Stimulated activated CD8-positive, alpha-beta memory T cell treated with anti-CD3 and anti-CD28 coated beads, Interleukin-15, amount 100 ng/mL, for 4 hours (primary cell): ENCODE results near the gene ITGA5.
A peak's percentile ranks its signal among the peaks of the same experiment; 100 is the strongest.

Source experiments
- DNase-seq, 2 donors: peaks; one replicate each; pipeline ENCODE4 v3.0.0-alpha.2; 2020; ENCODE audit warnings: low read depth in 2 of 2

The ITGA5 gene

DNA sequence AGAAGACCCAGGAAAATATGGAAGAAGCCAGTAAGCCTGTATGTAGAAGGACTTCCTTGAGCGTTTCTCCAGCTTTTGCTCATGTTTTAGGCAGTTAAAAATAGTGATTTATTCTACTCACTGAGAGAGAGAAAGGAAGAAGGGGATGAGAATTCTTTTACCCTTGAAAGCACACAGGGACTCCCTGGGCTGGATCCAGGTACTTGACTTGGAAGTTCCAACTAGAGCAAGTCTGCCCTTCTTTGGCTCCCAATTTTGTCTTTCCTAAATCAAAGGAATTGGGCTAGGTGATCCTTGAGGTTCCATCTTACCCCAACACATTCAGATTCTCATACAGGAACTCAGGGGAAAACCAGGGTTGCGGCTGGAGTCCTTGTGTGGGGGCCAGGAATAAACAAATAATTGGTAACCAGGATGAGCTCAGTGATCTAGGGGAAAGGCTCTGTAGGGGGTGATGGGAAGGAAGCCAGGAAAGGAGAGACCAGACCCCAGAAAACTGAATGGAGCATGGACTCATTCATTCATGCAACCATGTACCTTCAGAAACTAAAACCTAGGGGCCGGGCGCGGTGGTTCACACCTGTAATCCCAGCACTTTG lies 11.5 kb upstream of the ITGA5 start:
- DNase-seq, result no peak

DNA sequence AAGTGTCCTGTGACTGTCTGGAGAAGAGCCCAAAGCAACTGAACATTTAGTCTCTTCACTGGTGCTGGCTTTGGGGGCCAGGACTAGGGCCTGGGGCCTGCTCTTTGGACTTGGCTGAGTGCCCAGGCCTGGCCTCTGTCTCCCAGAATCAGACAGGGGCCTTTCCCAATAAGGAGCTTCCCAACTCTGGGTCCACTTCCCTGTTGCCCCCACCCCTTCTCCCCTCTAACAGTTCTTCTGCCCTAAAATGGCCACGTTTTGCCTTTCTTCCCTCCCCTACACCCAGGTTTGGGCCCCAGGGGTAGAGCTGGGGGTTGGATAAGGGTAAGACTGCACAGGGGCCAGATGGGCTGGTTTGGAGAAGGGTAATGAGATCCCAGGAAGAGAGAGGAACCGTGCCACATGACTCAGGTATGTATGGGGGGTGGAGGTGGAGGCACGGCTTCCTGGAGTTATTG lies 10.0 kb upstream of the ITGA5 start:
- no peak for DNase-seq

DNA sequence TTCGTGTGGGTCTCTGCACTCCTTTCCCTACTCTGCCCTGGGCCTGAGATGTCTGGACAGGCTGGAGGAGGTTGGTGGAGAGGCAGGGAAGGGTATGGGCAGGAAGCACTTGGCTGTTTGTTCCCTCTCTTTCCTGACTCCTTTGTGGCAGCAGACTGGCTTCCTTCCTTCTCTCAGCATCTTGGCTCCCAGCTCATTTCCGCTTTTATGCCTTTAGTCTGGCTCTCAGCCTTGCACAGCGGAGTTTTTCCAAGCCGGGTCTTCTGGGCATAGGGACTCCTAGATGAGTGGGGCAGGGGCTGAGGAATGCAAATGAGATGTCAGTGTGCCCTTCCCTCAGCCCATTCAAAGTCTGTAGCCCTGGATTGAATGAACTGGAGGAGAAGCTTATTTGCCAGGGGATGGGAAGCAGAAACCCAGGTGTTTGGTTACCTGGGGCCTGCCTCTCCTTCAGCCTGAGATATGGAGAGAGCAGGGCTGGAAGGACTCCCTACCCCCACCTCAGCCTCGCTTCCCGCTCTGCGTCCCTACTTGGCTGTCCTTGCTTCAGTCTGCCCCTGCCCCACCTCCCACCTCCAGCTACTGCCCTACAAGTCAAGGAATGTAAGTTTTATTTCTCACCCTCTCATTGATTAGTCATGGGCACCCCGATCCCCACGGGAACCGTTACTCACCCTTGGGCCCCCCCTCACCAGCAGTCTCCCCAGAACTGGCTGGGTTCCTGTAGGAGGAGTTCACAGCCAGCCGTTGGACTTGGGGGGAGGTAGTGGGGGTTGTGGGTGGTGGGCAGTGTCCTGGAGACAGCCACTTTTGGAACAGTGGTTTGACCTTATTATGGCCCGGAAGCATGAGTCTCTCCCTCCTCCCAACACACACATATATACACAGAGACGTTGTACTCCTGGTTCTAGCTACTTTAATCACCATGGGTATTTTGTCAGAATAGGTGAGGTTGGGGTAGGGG lies 9.3 kb upstream of the ITGA5 start:
- DNase-seq, result no peak

DNA sequence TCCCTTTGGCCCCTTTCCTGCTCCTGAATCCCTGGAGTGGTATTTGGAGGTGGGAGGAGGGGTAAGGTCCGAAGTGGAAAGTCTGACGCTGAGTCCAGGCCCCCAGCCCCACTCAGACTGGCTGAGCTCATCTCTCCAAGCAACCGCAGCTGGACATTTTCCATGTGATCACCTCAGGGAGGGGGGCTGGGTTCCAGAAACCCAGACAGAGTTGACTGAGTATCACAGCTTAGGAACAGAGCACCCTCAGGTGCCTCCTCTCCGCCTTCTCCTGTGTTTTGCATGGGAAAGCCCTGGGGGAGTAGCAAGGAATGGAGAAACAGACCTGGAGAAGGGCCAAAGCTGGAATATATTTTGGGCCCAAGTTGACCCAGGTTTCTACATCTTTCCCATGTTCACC lies 8.0 kb upstream of the ITGA5 start:
- no peak for DNase-seq

DNA sequence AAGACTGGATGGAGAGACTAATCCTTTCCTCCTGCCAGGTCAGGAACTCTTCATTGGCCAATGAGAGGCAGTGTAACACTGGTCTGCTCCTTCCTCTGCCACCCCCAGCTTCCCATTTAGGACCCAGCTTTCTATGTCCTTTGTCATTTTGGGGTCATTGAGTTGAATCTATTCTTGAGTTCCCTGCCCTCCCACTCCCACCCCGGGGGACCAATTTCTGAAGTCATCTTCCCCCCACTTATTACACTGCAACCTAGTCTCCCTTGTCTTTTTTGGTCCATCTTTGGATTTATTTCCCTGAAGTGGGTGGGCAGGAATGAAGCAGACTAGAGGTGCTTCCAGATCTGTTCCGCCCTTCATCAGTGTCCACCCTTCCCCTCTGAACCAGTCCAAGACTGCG lies 7.6 kb upstream of the ITGA5 start:
- no peak for DNase-seq

DNA sequence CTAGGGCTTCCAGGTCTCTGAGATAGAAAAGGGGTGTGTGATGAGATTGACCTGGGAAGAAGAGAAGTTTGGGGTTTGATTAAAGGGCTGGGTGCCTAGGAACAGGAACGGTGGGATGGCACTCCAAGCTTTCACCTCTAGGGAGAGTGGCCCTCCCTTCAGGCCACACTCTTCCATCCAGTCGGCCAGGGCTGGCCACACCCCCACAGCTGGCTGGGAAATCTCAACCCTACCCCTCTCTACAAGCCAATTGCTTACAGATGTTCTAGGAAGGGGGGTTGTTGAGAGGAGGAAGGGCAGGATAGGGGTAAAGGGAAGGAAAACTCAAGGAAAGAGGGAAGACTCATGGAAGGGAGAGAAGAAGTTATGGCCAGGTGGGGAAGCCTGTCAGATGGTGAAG lies 6.6 kb upstream of the ITGA5 start:
- DNase-seq, result no peak

DNA sequence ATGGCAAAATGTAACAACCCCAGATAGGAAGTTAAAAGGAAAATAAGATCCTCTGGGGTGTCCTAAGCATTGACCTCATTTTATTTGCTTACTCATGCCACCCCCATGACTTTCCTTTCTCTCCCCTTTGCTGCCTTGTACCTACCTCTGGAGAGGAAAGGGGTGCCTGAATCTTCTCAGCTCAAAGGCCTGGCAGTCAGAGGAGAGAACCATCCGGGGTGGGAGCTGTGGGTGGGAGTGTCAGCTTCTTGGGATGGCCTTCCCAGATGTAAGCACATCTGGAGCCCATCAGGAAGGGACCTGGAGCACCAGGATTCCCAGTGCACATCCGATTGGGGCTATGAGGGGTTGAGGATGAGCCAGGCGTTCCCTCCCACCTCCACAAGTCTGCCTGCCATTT lies 5.2 kb upstream of the ITGA5 start:
- DNase-seq, result no peak

DNA sequence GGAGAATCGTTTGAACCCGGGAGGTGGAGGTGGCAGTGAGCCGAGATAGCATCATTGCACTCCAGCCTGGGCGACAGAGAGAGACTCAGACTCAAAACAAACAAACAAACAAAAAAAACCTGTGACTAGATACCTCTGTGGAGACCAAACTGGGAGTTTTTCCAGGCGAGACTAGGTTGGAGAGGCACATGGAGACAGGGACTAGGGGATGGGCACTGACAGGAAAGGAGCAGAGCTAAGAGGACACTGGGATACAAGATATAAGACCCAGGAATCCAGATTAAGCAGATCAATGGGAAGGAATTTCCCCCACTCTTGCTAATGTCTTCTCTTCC lies 4.7 kb upstream of the ITGA5 start:
- DNase-seq, result no peak

DNA sequence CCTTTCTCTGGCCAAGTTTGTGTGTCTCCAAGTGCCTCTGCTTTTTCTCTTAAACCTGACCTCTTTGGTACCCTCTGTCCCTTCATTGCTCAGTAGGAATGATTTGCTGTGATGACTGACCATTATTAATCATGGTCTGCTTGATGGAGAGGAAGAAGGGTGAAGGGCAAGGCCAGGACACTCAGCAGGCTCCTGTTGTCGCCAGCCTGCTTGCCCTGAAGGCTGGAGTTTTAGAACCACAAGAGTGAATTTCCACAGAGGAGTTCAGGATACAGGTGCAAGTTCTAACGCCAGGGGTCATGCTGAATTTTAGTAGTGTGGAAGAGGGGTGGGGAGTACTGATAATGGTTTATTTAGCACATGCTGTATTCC lies 2.8 kb upstream of the ITGA5 start:
- DNase-seq, result no peak

DNA sequence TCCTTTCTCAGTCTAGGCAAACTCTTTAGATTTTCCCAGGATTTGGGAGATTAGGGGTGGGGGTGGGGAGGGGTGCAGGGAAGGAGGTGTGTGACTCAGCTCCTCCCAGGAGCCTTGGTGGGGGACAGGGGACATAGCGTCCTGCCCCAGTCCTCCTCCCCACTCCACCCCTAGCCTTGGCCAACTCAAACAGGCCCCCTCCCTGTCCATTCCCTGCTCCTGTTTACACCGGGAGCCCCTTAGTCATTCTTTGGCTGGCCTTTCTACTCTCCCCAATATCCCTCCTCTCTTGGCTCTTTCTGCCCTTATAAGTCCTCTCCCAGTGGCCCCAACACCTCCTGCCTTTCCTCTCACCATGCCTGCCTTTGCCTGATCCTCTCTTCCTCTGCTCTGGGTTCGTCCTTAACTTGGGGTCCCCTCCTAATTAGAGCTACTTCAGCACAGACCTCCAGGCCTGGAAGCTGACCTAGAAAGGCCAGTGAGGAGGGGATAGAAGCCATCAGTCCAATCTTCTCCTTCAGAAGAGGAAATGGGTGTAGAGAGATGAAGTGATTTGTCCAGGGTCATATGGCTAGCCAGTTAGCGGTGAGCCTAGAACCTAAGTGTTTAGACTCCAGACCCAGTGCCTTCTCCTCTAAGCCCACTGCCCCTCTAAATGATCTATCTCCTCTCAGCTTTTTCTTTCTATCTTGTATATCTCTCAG lies 2.3 kb upstream of the ITGA5 start:
- no peak for DNase-seq

DNA sequence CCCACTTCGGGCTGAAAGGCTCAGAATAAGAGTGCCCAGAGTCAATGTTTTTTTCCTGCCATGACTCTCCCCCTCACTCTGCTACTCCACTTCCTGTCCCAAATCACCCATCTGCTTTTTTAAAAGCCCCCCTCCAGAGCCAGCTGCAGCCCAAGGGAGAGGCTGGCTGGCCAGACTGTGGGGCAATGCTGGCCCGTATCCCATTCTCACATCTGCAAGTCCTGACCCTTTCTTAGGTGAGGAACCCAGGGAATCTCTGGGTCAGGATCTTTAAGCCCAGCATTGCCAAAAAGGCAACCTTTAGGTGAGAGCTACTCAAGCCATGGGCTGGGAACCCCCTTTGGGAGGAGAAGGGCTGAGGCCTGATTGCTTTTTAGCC lies 1.7 kb upstream of the ITGA5 start:
- DNase-seq, result no peak

DNA sequence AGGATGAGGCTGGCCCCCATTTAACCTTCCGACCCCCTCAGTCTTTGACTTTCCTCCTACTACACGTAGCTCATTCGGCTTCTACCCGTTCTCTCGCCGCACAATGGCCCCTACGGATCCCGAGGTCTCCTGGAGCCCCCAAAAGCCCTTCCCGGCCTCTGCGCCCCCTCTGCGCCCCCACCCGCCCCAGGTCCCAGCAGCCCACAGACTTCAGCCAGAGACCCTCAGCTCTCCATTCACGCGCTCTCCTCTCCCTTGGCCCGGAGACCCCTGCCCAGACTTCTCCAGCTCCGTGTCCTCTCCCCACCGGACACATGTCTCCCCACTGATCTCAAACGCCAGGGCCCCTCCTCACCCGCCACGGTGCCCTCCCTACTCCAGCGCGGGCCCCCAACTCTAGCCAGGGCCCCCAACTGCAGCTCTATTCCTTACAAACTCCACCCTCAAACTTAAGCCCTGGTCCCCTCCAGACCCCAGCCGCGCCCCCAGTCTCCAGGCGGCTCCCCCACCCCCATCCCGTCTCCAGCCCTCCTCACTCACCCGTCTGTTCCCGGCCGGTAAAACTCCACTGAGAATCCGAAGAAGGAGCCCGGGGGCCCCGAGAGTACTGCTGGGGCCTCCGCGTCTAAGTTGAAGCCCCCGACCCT lies 502 bp downstream of the ITGA5 start:
- DNase-seq, result no peak

DNA sequence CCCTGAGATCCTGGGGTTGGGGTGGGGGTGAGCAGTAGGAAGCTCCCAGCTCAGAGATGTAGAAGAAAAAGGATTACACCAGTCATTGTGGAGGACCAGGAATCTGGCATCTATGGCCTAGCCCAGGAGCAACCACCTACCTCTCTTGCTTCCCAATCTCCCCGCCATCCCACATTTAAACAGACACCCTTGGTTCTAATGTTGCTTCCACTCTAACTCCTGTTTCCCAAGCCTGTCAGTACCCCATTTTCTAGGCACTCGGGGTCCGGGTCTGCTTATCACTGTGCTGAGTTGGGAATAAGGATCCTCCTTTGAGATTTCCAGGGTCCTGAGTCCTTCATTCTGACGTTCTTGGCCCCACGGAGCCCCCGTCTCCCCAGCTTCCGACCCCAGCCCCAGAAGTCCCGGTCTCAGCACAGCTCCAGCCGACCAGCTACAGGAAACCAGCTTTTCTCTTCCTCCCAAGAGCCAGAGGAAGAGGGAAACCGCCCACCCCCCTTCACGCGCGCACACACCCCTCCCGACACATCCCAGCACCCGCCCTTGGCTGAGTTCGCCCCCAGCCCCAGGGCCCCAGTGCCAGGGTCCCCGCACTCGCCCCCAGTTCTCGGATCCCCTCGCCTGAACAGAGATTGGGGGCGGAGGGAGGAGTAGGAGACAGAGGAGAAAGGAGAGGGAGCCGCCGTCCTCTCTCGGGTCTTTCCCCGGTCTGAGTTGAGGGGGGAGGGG lies 1.2 kb downstream of the ITGA5 start:
- no peak for DNase-seq

DNA sequence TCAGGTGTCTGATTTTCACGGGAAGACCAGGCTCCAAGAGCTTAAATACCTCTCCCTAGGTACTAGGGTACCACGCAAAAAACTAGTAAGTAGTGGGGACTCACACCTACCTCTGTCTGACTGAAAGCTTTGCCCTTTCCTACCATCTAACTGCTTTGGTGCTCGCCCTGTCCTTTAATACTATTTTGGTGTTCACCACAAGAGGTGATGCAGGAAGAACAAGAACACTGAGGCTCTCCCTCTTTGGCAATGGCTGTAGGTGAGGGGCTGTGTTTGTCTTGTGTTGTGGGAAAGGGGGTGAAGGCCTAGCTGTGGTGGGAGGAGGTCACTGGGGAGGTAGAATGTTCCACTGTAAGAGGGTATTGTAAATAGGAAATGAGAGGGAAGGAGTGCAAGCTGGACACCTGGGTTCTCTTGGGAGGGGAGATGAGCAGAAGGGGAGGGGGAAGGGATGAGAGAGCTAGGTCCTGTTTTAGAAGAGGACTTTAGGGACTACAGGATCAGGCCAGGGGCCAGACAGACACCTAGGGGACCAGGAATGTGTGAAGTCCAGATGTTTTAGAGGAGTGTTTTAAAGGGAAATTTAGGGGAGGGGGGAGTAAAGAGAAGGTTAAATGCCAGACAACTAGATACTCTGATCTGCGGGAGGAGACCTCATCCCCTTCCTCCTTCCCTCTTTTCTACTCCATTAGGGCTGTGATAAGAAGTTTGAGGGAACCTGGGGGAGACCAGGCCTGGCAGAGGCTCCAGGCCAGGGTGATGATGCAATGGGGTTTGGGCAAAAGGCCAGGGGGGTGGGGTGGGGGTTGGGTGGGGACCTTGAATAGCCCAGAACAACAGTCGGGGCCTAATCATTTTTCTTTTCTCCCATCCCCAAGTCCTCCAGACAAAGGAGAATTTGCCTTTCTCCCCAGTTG lies 2.1 kb downstream of the ITGA5 start:
- DNase-seq, result no peak

DNA sequence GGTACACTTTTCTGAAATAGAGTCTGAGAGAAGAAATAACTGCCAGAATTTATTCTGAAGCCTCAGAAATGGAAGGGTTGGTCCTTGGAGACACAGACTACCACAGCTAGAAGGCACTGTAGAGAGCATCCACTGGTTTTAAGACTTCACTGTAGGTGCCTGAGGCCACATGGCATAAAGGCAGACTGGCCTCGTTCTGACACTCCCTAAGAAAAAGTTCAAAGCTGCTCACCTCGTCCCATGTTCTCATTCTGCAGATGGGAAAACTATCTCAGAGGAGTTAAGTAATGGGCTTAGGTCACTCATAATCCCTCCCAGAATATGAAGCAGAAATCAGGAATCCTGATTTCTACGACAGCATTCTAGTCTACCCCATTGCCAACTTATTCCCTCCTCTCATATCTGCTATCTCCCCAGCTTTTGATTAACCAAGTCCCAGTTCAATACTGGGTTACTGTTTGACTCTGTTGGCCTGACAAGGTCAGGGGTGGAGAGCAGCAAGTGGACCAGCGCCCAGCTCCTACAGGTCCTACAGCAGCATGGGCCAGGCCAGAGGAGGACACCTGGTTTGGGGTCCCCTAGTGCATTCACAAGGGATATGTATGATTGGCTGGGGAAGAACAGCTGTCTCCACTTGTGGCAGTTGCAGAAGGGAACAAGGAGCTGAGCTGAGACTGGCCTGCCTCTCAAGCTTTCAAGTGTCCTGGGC lies 3.7 kb downstream of the ITGA5 start:
- DNase-seq, result no peak

DNA sequence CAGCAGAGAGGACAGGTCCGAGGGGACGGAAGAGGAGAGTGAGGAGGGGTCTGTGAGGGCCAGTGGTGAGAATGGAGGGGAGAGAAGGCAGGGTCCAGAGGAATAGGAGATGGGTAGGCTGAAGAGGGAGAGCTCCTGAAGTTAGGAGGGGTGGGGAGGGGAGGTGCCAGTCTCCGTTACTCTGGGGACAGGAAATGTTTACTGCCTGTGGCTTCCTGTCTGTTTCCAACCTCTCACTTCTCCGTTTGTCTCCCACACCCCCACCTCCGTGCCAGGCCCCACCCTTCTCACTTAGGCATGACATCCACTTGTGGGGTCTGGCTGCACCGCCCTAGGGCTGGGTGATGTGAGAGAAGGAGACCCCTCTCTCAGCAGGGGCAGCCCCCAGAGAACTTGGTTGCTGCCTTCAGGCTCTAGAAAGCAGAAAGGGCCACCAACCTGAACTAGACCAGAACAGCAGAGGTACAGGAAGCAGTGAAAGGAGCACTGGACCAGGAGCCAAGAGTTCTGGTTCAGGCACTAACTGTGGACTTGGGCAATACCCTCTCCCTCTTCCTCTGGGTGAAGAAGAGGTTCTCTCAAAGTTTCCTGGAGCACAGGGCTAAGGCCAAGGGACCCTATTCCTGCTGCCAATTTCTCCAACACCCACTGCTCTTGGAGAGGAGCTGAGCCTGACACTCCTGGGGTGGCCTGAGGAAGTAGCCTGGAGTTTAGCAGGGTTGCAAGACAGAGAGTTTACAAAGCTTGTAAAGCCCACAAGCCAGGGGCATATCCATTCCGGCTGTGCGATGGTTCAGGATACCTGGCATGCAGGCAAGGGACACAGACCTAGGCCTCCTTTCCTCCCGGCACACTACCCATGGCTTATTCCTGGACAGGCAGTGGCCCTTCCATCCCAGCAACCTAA lies 5.5 kb downstream of the ITGA5 start:
- peak; percentile 50 to 59 for DNase-seq

DNA sequence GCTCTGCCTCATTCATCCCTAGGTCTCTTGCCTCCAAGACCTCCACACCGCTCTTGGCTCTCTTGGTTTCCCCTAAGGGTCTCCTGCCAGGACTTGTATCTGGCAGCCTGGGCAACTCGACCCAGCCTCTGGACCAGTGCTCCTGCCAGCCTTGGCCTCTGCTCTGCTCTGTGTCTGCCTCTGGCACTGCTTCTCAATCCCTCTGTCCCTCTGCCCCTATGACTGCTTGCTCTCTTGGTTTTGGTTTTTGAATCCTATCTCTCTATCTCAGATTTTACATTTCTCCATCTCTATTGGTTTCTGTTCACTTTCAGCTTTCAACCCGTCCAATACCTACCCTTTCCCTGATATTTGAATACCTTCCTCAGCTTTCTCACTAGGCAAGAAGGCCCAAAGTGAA lies 6.3 kb downstream of the ITGA5 start:
- no peak for DNase-seq

DNA sequence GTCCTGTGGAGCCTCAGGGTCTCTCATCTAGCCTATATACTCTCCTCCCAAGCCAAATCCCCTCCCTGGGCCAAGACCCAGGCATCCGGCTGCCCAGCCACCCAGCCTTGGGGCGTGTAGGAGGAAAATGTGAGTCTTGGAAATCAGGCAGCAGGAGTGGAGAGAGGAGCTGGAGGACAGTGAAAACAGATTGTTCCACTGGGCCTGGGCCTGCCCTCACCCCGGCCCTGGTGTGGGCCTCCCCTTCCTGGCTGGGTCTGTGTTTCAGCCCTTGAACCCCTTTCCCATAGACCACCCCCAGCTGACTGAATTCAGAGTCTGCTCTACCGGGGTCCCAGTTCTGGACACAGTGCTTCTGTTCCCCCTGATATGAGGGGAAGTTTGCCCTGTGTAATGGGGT lies 6.7 kb downstream of the ITGA5 start:
- DNase-seq, result no peak
